Measurements from ENCODE around the gene PLVAP. TPM values are rescaled to one million over a fixed set of nuclear protein-coding genes. Genes with fewer than 3 reads are reported as not detected.

Gene PLVAP
- total and polyA plus RNA-seq, 2 donors (not counting 3 experiments of a cell fraction or from before 2014, with no cell fraction given) = 5.7 to 16.9 TPM

GRCh38 chr19:17328517-17329365 lies 48.4 kb downstream of the PLVAP start:
- intact Hi-C loops (cut with micrococcal nuclease) = no loop called here
- DNase-seq (ENCODE audit: low read depth, low spot score) (no peak), FAIRE-seq (no peak)
- peak overlapping the region; percentile 47 for H2AFZ ChIP-seq (ENCODE audit: low read depth, low read length)
- peak overlapping the region; percentile 44 for H3K4me2 ChIP-seq (ENCODE audit: insufficient read depth, low read length)
- H4K20me1 ChIP-seq (replicated peaks; ENCODE audit: control insufficient read depth, extremely low read depth, insufficient read depth, low read length) = no peaks in the 10 kb centered on the region
- H3K4me1 ChIP-seq (ENCODE audit: control insufficient read depth, extremely low read depth, insufficient read depth, low read length) = peaks cover 10% of the 10 kb centered on the region
- dilution Hi-C loops (cut with MboI; ENCODE audit: extremely low pct_ligation_motif_present, low sequenced_read_pairs) = no loop called here
- H3K27ac ChIP-seq (ENCODE audit: insufficient read depth, low read depth, low read length) = no peak overlapping the region
- peaks cover 4 to 19% of the 10 kb centered on the region in 2 experiments for H3K27me3 ChIP-seq (ENCODE audit: control insufficient read depth in 2 of 2, insufficient read depth in 2 of 2, low read length in 2 of 2)
- H3K36me3 ChIP-seq (ENCODE audit: control insufficient read depth in 2 of 2, extremely low read depth in 1 of 2, insufficient read depth in 2 of 2, low read length in 2 of 2) = no peaks in the 10 kb centered on the region
- CTCF ChIA-PET = interaction anchor here (0.5 to 2.5 kb wide), 6 partner anchors 20 to 109 kb away, joined by 3 to 16 read pairs (median 3); partner anchors contain the start of genes DDA1 and MRPL34
- H3K9me1 ChIP-seq (replicated peaks; ENCODE audit: control insufficient read depth, extremely low read depth, insufficient read depth, low read length) = no peaks in the 10 kb centered on the region
- H3K9me3 ChIP-seq (replicated peaks; ENCODE audit: control insufficient read depth, insufficient read depth, low read length) = no peaks in the 10 kb centered on the region
- H3K9ac ChIP-seq (replicated peaks; ENCODE audit: extremely low read depth, insufficient read depth, low read length) = no peak overlapping the region
- peak; percentile 59 for TF ChIP-seq EZH2 (IDR thresholded peaks at IDR 0.05; ENCODE audit: borderline replicate concordance, low read depth, low read length, severe bottlenecking)
- TF ChIP-seq POLR2A (IDR thresholded peaks at IDR 0.05; ENCODE audit: low read depth, low read length) = no peak
- no peaks in the 10 kb centered on the region for H3K79me2 ChIP-seq (ENCODE audit: control insufficient read depth, insufficient read depth, low read length)
- POLR2A ChIA-PET = interaction anchor here (0.6 kb wide), 1 partner anchor 20 kb away, joined by 9 read pairs; the partner anchor contains the start of gene DDA1
- no TSS peak for BruUV-seq (replicated peaks)
- peak overlapping the region; percentile 15 to 24 (median 18) for H3K4me3 ChIP-seq (replicated peaks in 1 of 3; ENCODE audit: insufficient read depth in 1 of 3, low read depth in 1 of 3, low read length in 3 of 3)

GRCh38 chr19:17327654-17328516 lies 49.3 kb downstream of the PLVAP start:
- peak overlapping the region; percentile 15 to 24 (median 18) for H3K4me3 ChIP-seq (replicated peaks in 1 of 3; ENCODE audit: insufficient read depth in 1 of 3, low read depth in 1 of 3, low read length in 3 of 3)
- CTCF ChIA-PET = interaction anchor here (0.5 to 2.5 kb wide), 10 partner anchors 11 to 109 kb away, joined by 3 to 16 read pairs (median 4); partner anchors contain the start of genes DDA1 and MRPL34
- peak overlapping the region; percentile 44 for H3K4me2 ChIP-seq (ENCODE audit: insufficient read depth, low read length)
- dilution Hi-C loops (cut with MboI; ENCODE audit: extremely low pct_ligation_motif_present, low sequenced_read_pairs) = no loop called here
- H3K79me2 ChIP-seq (ENCODE audit: control insufficient read depth, insufficient read depth, low read length) = no peaks in the 10 kb centered on the region
- H3K4me1 ChIP-seq (ENCODE audit: control insufficient read depth, extremely low read depth, insufficient read depth, low read length) = peaks cover 10% of the 10 kb centered on the region
- no TSS peak for BruUV-seq (replicated peaks)
- no peaks in the 10 kb centered on the region for H3K9me3 ChIP-seq (replicated peaks; ENCODE audit: control insufficient read depth, insufficient read depth, low read length)
- intact Hi-C loops (cut with micrococcal nuclease) = no loop called here
- FAIRE-seq (peak; percentile 79), DNase-seq (ENCODE audit: low read depth, low spot score) (peak; percentile 52)
- peaks cover 4 to 19% of the 10 kb centered on the region in 2 experiments for H3K27me3 ChIP-seq (ENCODE audit: control insufficient read depth in 2 of 2, insufficient read depth in 2 of 2, low read length in 2 of 2)
- POLR2A ChIA-PET = interaction anchor here (0.6 kb wide), 1 partner anchor 19 kb away, joined by 9 read pairs; the partner anchor contains the start of gene DDA1
- H3K9ac ChIP-seq (replicated peaks; ENCODE audit: extremely low read depth, insufficient read depth, low read length) = no peak overlapping the region
- H2AFZ ChIP-seq (ENCODE audit: low read depth, low read length) = peak overlapping the region; percentile 47
- H3K27ac ChIP-seq (ENCODE audit: insufficient read depth, low read depth, low read length) = no peak overlapping the region
- H4K20me1 ChIP-seq (replicated peaks; ENCODE audit: control insufficient read depth, extremely low read depth, insufficient read depth, low read length) = no peaks in the 10 kb centered on the region
- no peaks in the 10 kb centered on the region for H3K36me3 ChIP-seq (ENCODE audit: control insufficient read depth in 2 of 2, extremely low read depth in 1 of 2, insufficient read depth in 2 of 2, low read length in 2 of 2)
- TF ChIP-seq FOS (IDR thresholded peaks at IDR 0.05; ENCODE audit: borderline replicate concordance, insufficient read depth, low read length) (no peak), CTCF (IDR thresholded peaks at IDR 0.05; ENCODE audit: extremely low read depth in 1 of 2, insufficient read depth in 1 of 2, low read depth in 1 of 2, low read length in 2 of 2) (peak; percentile 48 to 61)
- H3K9me1 ChIP-seq (replicated peaks; ENCODE audit: control insufficient read depth, extremely low read depth, insufficient read depth, low read length) = no peaks in the 10 kb centered on the region

Measured in endothelial cell of umbilical vein (primary cell).